GM13976 (cell line): ENCODE measurements around the gene AP2M1.

Source experiments
- DNase-seq: peaks from one replicate; pipeline ENCODE4 v3.0.0; 2012; ENCODE audit warnings: low spot score
- CTCF ChIP-seq: IDR thresholded peaks from 2 replicates; pipeline ENCODE4 v1.5.1; 2012; ENCODE audit warnings: borderline replicate concordance, mild to moderate bottlenecking; ENCODE audit not compliant: insufficient read depth; ENCODE audit errors: extremely low read depth, missing control alignments, control extremely low read depth
- in situ Hi-C: fragments of 300-500 bp; cut with MboI; formaldehyde crosslinking; loops from one replicate; pipeline ENCODE4 v1.12.0; 2022; ENCODE audit warnings: low sequenced_read_pairs, mixed read lengths, inconsistent platforms; ENCODE audit not compliant: unreplicated experiment

AP2M1 gene

DNA sequence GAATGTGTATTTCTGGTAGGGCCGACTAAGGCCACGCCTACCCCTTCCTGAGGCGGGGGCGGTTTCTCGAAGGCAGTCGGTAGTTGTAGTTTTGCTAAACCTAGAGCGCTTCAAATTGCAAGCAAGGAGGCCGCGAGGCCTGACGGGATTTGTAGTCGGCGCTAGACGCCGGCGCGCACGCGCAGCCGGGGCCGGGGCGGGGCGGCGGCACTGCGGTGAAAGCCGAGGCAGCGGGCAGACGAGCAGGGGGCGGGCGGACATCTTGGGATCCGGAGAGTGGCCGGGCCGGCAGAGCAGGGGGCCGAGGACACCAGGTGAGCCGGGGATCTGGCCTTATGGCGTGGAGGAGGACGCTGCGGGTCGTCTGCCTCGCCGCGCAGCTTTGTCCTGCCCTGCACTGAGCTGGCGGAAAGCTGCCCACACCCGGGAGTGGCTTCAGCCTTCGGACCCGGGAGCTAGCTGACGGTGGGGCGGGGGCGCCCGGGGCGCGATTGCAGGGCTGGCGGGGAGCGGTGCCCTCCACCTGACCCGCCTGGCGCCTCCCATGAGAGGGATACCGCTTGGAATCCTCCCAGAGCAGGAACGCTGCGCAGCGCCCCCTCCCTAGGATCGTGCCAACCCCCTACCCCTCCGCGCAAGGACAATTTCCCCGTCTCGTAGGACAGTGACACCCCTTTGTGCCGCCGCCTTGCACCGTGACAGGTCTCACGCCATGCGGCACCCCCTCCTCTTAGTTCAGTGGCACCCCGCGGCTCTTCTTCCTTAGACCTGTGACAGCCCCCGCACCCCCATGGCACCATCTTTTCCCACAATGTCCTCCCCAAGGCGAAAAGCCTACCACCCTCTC, at the start of gene AP2M1:
Gene AP2M1, plus strand, starts transcription at position 210 of the 847 bp plus-strand sequence. CDS start 2,139 bp downstream, outside the sequence.
- TF ChIP-seq CTCF: no peak
- in situ Hi-C loops: no loop called here

GRCh38 chr3:184126006-184126405, 48.6 kb upstream of the AP2M1 start:
- no peak for DNase-seq
- TF ChIP-seq CTCF: no peak
- in situ Hi-C loops: no loop called here

More for the DNA sequence above, at the start of gene AP2M1:
- DNase-seq: peak; percentile 95

DNA sequence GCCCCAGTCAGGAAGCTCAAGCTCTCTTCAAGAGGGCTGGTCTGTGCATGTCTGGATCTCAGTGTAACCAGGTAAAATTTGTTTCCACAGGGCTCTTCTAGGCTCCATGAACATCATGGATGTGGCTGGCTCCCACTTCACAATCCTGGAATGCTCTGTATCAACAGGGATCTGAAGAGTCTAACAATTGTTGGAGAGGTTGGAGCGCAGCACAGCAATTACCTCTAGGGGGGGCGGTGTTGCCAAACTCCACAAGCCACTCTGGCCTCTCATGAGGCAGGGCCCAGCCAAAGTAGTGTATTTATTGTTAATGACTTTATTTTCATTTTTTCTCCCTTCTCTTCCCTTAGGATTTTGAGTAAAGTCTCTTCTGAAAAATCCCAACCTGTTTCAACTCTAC, 45.6 kb upstream of the AP2M1 start:
- in situ Hi-C loops: no loop called here
- DNase-seq: peak; percentile 49

GRCh38 chr3:184132945-184133344, 41.7 kb upstream of the AP2M1 start:
- no peak for DNase-seq
- no peak for TF ChIP-seq CTCF
- in situ Hi-C loops: no loop called here

More for the DNA sequence above, 45.6 kb upstream of the AP2M1 start:
- TF ChIP-seq CTCF: peak; percentile 64

DNA sequence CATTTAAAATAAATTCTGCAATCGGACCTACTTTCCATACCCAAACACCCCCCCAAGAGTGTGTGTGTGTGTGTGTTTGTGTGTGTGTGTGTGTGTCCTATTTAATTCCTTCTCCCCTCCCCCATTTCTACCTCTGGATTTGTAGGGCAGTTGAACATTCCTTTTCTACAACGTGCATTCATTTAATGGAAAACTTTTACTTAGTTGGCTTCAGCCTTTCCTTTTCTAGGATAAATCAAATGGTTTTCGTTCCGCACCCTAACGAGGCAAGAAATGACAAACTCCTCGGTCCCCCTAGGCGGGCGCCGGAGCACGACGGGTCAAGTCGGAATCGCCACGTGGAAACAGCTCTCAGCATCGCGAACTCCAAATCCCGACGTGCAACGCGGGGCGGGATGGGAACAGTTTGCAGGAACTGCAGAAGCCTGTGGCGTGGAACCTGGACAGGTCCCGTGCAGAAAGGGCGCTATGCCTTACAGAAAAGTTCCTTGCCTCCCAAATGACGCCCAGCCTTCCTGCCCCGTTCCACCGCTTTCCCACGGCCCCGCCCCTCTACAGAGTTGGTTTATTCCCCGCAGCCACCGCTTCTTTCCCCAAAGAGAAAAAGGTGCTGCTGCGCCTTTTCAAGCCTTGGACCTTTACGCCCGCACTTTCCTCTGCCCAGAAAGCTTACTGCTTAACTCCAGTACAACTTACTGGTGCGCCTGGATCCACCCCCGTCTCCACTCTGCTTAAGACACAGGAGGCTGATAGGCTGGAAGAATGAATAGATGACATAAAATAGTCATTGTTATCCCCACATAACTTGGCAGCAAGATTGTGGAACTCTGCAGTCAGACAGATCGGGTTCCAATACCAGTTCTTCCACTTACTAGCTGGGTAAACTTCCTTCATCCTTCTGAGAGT, 40.6 kb upstream of the AP2M1 start:
- no peak for TF ChIP-seq CTCF
- in situ Hi-C loops: no loop called here
- peak; percentile 67 for DNase-seq

- peak; percentile 37 for DNase-seq
- no peak for TF ChIP-seq CTCF
- in situ Hi-C loops: no loop called here
These were observed 39.9 kb upstream of the AP2M1 start for GRCh38 chr3:184134746-184135148.
